Measurements from ENCODE around the gene ATP2C2. TPM values are rescaled to one million over a fixed set of nuclear protein-coding genes. Genes with fewer than 3 reads are reported as not detected.

Gene ATP2C2
- total RNA-seq, 1 experiment from 2014 or later = not detected

GRCh38 chr16:84489131-84489530 lies 120.8 kb downstream of the ATP2C2 start:
- no peak for DNase-seq (ENCODE audit: low spot score)

- DNase-seq (ENCODE audit: low spot score) = no peak
Observed at GRCh38 chr16:84495506-84495905, 127.2 kb downstream of the ATP2C2 start.

GRCh38 chr16:84496991-84497390 lies 128.7 kb downstream of the ATP2C2 start:
- DNase-seq (ENCODE audit: low spot score) = no peak

GRCh38 chr16:84497418-84498222 lies 129.3 kb downstream of the ATP2C2 start:
- DNase-seq (ENCODE audit: low spot score) = no peak

- DNase-seq (ENCODE audit: low spot score) = no peak
Observed at GRCh38 chr16:84498223-84498610, 129.9 kb downstream of the ATP2C2 start.

GRCh38 chr16:84498859-84499620 lies 130.7 kb downstream of the ATP2C2 start:
- DNase-seq (ENCODE audit: low spot score) = no peak

GRCh38 chr16:84499638-84500037 lies 131.3 kb downstream of the ATP2C2 start:
- no peak for DNase-seq (ENCODE audit: low spot score)

GRCh38 chr16:84500531-84500930 lies 132.2 kb downstream of the ATP2C2 start:
- no peak for DNase-seq (ENCODE audit: low spot score)

GRCh38 chr16:84501077-84501735 lies 132.9 kb downstream of the ATP2C2 start:
- DNase-seq (ENCODE audit: low spot score) = peak; percentile 44

- DNase-seq (ENCODE audit: low spot score) = no peak
Observed at GRCh38 chr16:84502075-84502474, 133.7 kb downstream of the ATP2C2 start.

- DNase-seq (ENCODE audit: low spot score) = no peak
Observed at GRCh38 chr16:84502581-84502980, 134.2 kb downstream of the ATP2C2 start.

GRCh38 chr16:84503751-84504395 lies 135.5 kb downstream of the ATP2C2 start:
- DNase-seq (ENCODE audit: low spot score) = no peak

GRCh38 chr16:84504420-84505248 lies 136.3 kb downstream of the ATP2C2 start, which contains the start of gene MEAK7:
Gene MEAK7, minus strand, starts transcription at chr16:84504659. Its CDS starts 6,573 bp downstream, at chr16:84498086.
- peak; percentile 98 for DNase-seq (ENCODE audit: low spot score)

GRCh38 chr16:84505249-84506187 lies 137.2 kb downstream of the ATP2C2 start:
- no peak for DNase-seq (ENCODE audit: low spot score)

- DNase-seq (ENCODE audit: low spot score) = no peak
Observed at GRCh38 chr16:84507011-84507982, 139.0 kb downstream of the ATP2C2 start.

- no peak for DNase-seq (ENCODE audit: low spot score)
Observed at GRCh38 chr16:84508502-84508901, 140.2 kb downstream of the ATP2C2 start.

GRCh38 chr16:84509032-84509950 lies 141.0 kb downstream of the ATP2C2 start:
- DNase-seq (ENCODE audit: low spot score) = no peak

All from H4 (cell line).